Measurements from ENCODE around the gene HSH2D.
"Not testable (repeated sequence)": the region's sequence is repeated elsewhere in the genome, so short reads cannot be mapped to it uniquely, and the experiment has no call there.

The HSH2D gene

GRCh38 chr19:16157601-16158000 lies 14.1 kb downstream of the HSH2D start:
- no peak for DNase-seq

DNA sequence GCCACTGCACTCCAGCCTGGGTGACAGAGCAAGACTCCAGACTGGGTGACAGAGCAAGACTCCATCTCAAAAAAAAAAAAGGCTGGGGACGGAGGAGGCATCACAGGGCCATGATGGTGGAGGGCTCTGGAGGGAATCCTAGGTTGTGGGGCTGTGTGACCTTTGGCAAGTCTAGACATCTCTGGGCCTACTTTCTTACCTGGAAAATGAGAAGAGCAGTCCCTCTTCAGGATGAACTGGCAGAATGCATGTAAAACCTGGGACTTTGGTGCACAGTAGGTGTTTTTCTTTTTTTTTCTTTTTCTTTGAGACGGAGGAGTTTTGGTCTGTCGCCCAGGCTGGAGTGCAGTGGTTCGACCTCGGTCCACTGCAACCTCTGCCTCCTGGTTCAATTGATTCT lies 16.2 kb downstream of the HSH2D start:
- no peak for DNase-seq

GRCh38 chr19:16160445-16160942 lies 17.0 kb downstream of the HSH2D start:
- DNase-seq, result no peak

DNA sequence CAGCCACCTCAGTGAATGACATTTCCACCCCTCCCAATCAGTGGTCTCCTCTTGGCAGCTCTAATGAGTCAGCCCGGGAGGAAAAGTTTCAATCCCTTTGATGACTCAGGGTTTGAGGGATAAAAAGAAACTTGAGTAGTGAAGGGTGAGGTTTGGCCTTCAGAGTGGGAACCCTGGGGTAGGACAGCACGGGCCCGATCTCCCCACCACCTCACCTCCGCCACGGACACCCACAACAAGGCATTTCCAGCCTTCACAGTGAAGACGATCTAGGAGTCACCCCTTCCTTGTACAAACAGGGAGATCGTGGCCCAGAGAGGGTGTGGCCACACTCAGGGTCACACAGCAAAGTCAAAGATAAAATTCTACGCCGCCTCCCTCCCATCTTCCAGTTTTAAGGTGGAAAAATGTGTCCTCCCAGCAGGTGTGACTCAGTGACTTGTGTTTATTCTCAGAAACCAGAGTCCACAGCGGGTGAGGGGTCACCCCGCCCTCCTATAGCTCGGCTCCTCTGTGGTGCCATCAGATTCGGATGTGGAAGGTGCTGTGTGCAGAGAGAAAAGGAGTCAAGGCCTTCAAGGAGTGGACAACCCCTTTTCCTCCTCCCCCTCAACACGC lies 17.6 kb downstream of the HSH2D start:
- no peak for DNase-seq

DNA sequence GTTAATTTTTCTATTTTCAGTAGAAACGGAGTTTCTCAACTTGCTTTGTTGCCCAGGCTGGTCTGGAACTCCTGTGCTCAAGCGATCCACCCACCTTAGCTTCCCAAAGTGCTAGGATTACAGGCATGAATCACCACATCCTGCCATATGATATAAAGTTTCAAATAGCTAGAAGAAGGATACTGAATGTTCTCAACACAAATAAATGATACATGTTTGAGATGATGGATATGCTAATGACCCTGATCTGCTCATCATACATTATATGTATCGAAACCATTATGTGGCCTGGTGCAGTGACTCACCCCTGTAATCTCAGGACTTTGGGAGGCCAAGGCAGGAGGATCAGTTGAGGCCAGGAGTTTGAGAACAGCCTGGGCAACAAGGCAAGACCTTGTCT lies 18.4 kb downstream of the HSH2D start:
- DNase-seq, result no peak

DNA sequence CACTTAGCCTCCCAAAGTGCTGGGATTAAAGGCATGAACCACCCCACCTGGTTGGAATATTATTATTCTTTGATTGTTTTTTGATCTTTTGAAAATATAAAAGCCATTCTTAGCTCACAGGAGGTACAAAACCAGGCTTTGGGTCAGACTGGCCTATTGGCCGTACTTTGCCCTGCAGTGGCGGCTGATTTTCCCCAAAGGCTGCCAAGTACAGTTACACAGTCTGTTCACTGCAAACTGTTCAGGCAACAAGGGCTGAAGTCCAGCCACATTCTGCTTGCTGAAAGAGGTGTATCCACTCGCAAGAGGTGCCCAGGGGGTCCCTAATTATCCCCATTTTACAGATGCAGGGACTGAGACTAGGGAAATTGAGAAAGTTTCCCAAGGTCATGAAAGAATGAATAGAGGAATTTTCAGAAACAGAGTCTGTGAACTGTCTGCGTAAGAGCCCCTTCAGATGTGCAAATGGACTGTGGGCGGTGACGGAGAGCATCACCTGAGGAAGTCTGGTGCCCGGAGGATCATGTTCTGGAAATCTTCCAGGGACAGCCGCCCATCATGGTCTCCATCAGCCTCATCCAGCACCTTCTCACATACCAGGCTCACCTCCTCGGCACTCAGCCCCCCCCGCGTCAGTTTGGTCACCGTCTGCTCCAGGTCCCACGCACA lies 20.9 kb downstream of the HSH2D start:
- DNase-seq, result no peak

DNA sequence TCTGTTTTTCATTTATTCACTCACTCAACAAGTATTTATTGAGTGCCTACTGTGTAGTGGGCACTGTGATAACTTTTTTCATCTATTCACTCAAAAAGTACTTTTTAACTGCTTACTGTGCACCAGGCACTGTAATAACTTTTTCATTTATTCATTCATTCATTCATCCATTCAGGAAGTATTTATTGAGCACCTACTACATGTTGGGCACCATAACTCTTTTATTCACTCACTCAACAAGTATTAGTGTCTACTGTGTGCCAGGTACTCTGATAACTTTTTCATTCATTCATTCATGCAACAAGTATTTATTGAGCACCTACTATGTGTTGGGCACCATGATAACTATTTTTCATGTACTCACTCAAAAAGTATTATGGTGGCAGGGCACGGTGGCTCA lies 22.9 kb downstream of the HSH2D start:
- no peak for DNase-seq

GRCh38 chr19:16167055-16167454 lies 23.6 kb downstream of the HSH2D start:
- DNase-seq, result no peak

DNA sequence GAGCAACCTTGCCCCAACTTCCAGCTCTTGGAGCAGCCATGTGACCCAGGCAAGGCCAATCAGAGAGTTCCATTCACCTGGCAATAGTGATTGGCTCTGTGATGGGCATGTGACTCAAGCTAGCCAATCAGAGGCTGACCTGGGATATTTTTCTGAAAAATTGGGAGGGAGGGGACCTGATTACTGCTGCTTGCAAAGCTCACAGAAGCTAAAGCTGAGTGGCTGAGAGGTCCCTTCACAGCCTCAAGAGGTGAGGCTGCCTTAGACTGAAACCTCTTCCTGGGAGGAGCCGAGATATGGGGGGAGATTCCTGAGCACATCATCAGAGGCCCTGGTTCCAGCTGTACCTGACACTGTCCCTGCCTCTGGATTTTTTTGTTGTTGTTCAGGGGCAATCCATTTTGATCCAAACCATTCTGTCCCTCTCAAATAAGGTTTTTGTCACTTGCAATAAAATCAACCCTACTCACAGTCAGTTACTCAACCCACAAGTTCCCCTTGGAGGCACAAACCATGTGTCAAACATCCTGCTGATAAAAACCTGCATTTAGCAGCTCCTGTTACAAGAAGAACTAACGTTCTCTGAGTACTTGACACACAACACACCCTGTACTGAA lies 25.1 kb downstream of the HSH2D start:
- no peak for DNase-seq

DNA sequence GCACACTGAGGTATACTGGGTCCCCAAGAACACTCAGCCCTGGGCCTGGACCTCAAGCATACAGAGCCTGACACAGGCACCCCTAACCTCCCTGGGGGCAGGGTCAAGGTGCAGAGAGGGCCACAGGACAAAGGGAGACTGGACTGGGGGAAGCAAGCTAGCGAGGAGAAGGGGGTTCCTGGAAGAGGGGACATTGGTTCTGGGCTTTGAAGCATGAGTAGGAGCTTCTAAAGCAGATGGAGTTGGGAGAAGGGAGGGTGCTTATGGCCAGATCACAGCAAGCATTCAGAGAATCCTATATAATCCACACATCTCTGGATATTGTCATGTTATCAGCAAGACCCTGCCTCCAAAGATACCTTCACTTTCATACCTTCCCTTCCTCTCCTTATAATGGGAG lies 26.6 kb downstream of the HSH2D start:
- DNase-seq, result no peak

DNA sequence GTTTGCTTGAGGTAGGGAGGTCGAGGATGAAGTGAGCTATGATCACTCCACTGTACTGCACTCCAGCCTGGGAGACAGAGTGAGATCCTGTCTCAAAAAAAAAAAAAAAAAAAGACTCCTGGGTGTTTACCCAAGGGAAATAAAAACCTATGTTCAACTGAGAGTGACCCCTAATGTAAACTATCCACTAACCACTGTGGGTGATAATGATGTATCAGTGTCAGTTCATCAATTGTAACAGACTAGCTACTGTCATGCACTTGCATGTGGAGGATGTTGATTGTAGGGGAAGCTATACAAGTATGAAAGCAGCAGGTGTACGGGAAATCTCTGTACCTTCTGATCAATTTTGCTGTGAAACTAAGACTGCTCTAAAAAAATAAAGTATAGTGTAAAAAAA lies 32.5 kb downstream of the HSH2D start:
- no peak for DNase-seq

DNA sequence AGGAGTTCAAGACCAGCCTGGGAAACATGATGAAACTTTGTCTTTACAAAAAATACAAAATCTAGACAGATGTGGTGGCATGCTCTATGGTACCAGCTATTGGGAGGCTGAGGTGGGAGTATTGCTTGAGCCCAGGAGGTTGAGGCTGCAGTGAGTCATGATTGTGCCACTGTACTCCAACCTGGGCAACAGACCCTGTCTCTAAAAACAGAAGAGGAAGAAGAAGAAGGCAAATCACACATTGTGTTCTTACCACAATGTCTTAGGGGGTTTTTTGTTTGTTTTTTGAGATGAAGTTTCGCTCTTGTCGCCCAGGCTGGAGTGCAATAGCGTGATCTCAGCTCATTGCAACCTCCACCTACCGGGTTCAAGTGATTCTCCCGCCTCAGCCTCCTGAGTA lies 35.4 kb downstream of the HSH2D start:
- DNase-seq, result not testable (repeated sequence)

DNA sequence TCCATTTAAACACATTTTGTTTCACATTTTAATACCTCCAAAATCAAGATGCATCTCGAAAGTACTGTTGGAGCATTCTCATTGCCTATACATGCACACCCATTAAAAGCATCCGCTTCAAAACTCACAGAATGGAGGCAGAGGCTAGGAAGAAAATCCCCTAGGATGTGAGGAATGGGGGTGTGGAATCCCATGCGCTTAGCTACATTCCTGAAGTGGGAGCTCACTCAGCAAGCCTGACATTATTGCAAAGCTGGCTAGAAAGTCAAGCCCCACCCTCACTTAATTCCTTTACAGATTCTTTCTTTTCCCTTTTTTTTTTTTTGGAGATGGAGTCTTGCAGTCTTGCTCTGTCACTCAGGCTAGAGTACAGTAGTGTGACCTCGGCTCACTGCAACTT lies 37.1 kb downstream of the HSH2D start:
- no peak for DNase-seq

- no peak for DNase-seq
These were observed 41.2 kb downstream of the HSH2D start for GRCh38 chr19:16184665-16185122.

GRCh38 chr19:16185123-16185767 lies 41.8 kb downstream of the HSH2D start, which contains the start of gene FAM32A:
TSS of gene FAM32A (plus strand) at chr19:16185410. CDS start at chr19:16185443, 33 bp downstream.
- DNase-seq, result peak; percentile 97

GRCh38 chr19:16185768-16186123 lies 42.3 kb downstream of the HSH2D start:
- DNase-seq, result no peak

DNA sequence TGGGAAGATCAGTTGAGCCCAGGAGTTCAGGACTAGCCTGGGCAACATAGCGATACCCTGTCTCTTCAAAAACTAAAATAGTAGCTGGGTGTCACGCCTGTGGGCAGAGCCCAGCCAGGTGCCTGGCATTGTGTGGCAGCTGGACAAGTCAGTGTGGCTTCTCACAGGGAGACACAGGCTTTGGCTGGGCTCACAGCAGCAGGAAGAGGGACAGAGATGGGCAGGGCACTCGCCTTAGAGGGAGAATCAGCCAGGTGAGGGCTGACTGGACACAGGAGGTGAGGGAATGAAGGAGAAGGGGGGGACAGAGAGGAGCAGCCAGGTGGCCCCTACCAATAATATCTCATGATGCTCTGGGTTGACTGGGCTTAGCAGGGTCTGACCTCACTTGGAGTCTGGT lies 45.0 kb downstream of the HSH2D start:
- no peak for DNase-seq

- no peak for DNase-seq
These were observed 46.7 kb downstream of the HSH2D start for GRCh38 chr19:16190198-16190597.

GRCh38 chr19:16190736-16191135 lies 47.3 kb downstream of the HSH2D start:
- no peak for DNase-seq

GRCh38 chr19:16191216-16191908 lies 47.9 kb downstream of the HSH2D start:
- no peak for DNase-seq

DNA sequence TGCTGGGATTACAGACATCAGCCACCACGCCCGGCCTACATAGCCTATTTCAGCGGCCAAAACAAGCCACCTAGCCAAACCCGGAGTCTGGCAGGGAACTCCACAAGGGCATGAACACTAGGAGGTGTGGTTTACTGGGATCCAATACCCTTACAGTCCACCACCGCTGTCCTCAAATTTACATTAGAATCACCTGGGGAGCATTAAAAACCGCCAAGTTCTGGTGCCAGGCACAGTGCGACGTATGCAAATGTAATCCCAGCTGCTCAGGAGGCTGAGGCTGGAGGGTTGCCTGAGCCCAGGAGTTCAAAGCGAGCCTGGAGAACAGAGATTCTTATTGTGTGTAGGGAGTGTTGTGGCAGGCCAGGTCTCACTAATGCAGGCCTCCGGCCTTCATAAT lies 50.0 kb downstream of the HSH2D start:
- no peak for DNase-seq

GRCh38 chr19:16197188-16197621 lies 53.7 kb downstream of the HSH2D start:
- DNase-seq, result no peak
